GM12878 (cell line): ENCODE data around the gene SLC13A4. TPM values are rescaled to one million over a fixed set of nuclear protein-coding genes. Genes with fewer than 3 reads are reported as not detected.

Experiments used
- ATAC-seq: fragments of 200-7000 bp; cut with Tn5 transposase; 3 replicates; pipeline ENCODE4 v1.9.1; 2020; ENCODE audit warnings: mild to moderate bottlenecking, moderate library complexity
- BruUV-seq: library from RNA; stranded (reverse); fragments of 400-500 nt; replicated peaks from 2 replicates; lab custom pipeline; 2021; lab: Mats Ljungman, UMichigan
- CTCF ChIA-PET: fragments of 300-600 bp; sonication (Branson Sonifier 250); formaldehyde crosslinking; extraction: SDS; loops from one replicate; lab custom pipeline; 2021; ENCODE audit warnings: inconsistent platforms; lab: Yijun Ruan, JAX
- POLR2A ChIA-PET: fragments of 350-600 bp; formaldehyde crosslinking; extraction: SDS; loops from one replicate; lab custom pipeline; 2021; ENCODE audit warnings: inconsistent platforms; lab: Charles Lee
- RAD21 ChIA-PET: fragments of 300-600 bp; sonication (Branson Sonifier 250); formaldehyde crosslinking; loops from one replicate; lab custom pipeline; 2023; ENCODE audit warnings: antibody characterized with exemption; ENCODE audit not compliant: unreplicated experiment; lab: Charles Lee
- SMC1A ChIA-PET: fragments of 300-600 bp; sonication (Branson Sonifier 250); formaldehyde crosslinking; loops from one replicate; lab custom pipeline; 2023; ENCODE audit not compliant: unreplicated experiment, uncharacterized antibody; lab: Charles Lee
- DNase-seq: peaks from one replicate; pipeline ENCODE4 v3.0.0-alpha.2; 2011; ENCODE audit warnings: low read depth, low spot score
- FAIRE-seq: peaks from 3 replicates; lab custom pipeline; 2011; peaks lifted over from hg19 to GRCh38; lab: Jason Lieb, UNC
- H2AFZ ChIP-seq: 2 replicates; pipeline ENCODE4 v1.6.0; 2011; ENCODE audit warnings: low read depth, low read length, control low read depth; ENCODE audit not compliant: control insufficient read depth
- H3K27ac ChIP-seq: 2 replicates; pipeline ENCODE4 v1.5.1; 2011; ENCODE audit warnings: control low read depth; ENCODE audit not compliant: control insufficient read depth, insufficient read depth
- H3K27me3 ChIP-seq, 2 experiments: replicated peaks in 1 of 2; 2 replicates each; pipeline versions ENCODE4 v1.6.0 to v1.6.1; 2011; ENCODE audit warnings: low read length in 1 of 2; ENCODE audit not compliant: control insufficient read depth in 2 of 2, insufficient read depth in 2 of 2
- H3K36me3 ChIP-seq, 2 experiments: 2 replicates each; pipeline ENCODE4 v1.5.1; 2011; ENCODE audit warnings: low read length in 1 of 2; ENCODE audit not compliant: control insufficient read depth in 2 of 2, insufficient read depth in 2 of 2
- H3K4me1 ChIP-seq: 2 replicates; pipeline ENCODE4 v1.6.1; 2011; ENCODE audit warnings: mild to moderate bottlenecking, low read length, moderate library complexity, mixed read lengths; ENCODE audit not compliant: control insufficient read depth, insufficient read depth
- H3K4me2 ChIP-seq: 2 replicates; pipeline ENCODE4 v1.6.0; 2011; ENCODE audit warnings: control low read depth; ENCODE audit not compliant: control insufficient read depth, insufficient read depth
- H3K4me3 ChIP-seq: fragments of 200-600 bp; sonication (generic); 2 replicates; pipeline ENCODE4 v1.5.1; 2016
- H3K79me2 ChIP-seq: 2 replicates; pipeline ENCODE4 v1.6.0; 2011; ENCODE audit warnings: low read length; ENCODE audit not compliant: control insufficient read depth, insufficient read depth
- H3K9ac ChIP-seq: 2 replicates; pipeline ENCODE4 v1.8.0; 2011; ENCODE audit warnings: low read length, control low read depth, mixed read lengths; ENCODE audit not compliant: control insufficient read depth, insufficient read depth
- H3K9me3 ChIP-seq: replicated peaks from 3 replicates; pipeline ENCODE4 v1.5.1; 2011; ENCODE audit warnings: mild to moderate bottlenecking, low read length; ENCODE audit not compliant: control insufficient read depth, insufficient read depth
- H4K20me1 ChIP-seq: 2 replicates; pipeline ENCODE4 v1.6.0; 2011; ENCODE audit not compliant: control insufficient read depth, insufficient read depth
- E2F4 ChIP-seq: IDR thresholded peaks from 2 replicates; pipeline ENCODE4 v1.6.1; 2012; ENCODE audit warnings: low read depth, low read length, improper control_type of control experiment
- EGR1 ChIP-seq, 2 experiments: IDR thresholded peaks; 1 replicate in 1 of 2; 2 replicates in 1 of 2; pipeline ENCODE4 v1.6.1; 2011 to 2012; ENCODE audit warnings: low read depth in 2 of 2, low read length in 2 of 2, borderline replicate concordance in 1 of 2, mild to moderate bottlenecking in 1 of 2, moderate library complexity in 1 of 2
- FOXK2 ChIP-seq: fragments of 450-650 bp; IDR thresholded peaks from 2 replicates; pipeline ENCODE4 v1.6.1; 2017; ENCODE audit warnings: mild to moderate bottlenecking, moderate library complexity
- FOXM1 ChIP-seq: IDR thresholded peaks from 2 replicates; pipeline ENCODE4 v1.6.1; 2012; ENCODE audit warnings: low read depth, mild to moderate bottlenecking, inconsistent platforms, low read length, moderate library complexity
- IKZF2 ChIP-seq, 2 experiments: fragments of 450-650 bp; IDR thresholded peaks; 2 replicates each; pipeline ENCODE4 v1.6.1; 2017; ENCODE audit warnings: mild to moderate bottlenecking in 2 of 2, moderate library complexity in 2 of 2
- NR2C2 ChIP-seq: IDR thresholded peaks from 2 replicates; pipeline ENCODE4 v1.6.1; 2011; ENCODE audit warnings: borderline replicate concordance, low read depth; ENCODE audit not compliant: control insufficient read depth, insufficient read length
- RAD21 ChIP-seq: IDR thresholded peaks from 2 replicates; pipeline ENCODE4 v1.6.1; 2011; ENCODE audit warnings: mild to moderate bottlenecking, low read depth, low read length, moderate library complexity; ENCODE audit not compliant: insufficient read depth
- RB1 ChIP-seq: fragments of 450-650 bp; formaldehyde crosslinking; IDR thresholded peaks from 2 replicates; pipeline ENCODE4 v1.6.1; 2017; ENCODE audit warnings: mild to moderate bottlenecking, borderline replicate concordance
- SPI1 ChIP-seq: IDR thresholded peaks from 2 replicates; pipeline ENCODE4 v1.6.1; 2011; ENCODE audit warnings: low read depth, mild to moderate bottlenecking, low read length, moderate library complexity, borderline replicate concordance; ENCODE audit not compliant: insufficient read depth
- STAT1 ChIP-seq: fragments of 450-650 bp; conservative IDR thresholded peaks from 2 replicates; pipeline ENCODE4 v1.6.1; 2014; ENCODE audit warnings: antibody characterized with exemption, mild to moderate bottlenecking
- WGBS: methylation state at CpG from one replicate; pipeline ENCODE4 v1.1.6; 2016; ENCODE audit warnings: low lambda C conversion rate; ENCODE audit not compliant: insufficient replicate concordance, insufficient coverage; ENCODE audit errors: missing lambda C conversion rate; 5-methylcytosine and 5-hydroxymethylcytosine counted together
- in situ Hi-C: fragments of 300-500 bp; cut with MboI; formaldehyde crosslinking; loops from 9 replicates; pipeline ENCODE4 v1.14.3; 2018; ENCODE audit warnings: mixed read lengths
- intact Hi-C: fragments of 100-400 bp; cut with micrococcal nuclease; formaldehyde crosslinking; loops from one replicate; pipeline ENCODE4 v1.14.2; 2022; ENCODE audit not compliant: unreplicated experiment
- polyA plus RNA-seq, 11 experiments: library from polyadenylated mRNA; depleted of rRNA in 4 of 11; unstranded in 6 of 11; stranded (reverse) in 5 of 11; fragments of >200 nt; fragmentation: Nextera tagmentation in 4 of 11; fragmentation: Illumina TruSeq in 1 of 11; extraction: Ambion mirVana in 4 of 11; extraction: Trizol in 1 of 11; gene quantifications; 1 replicate in 1 of 11; 2 replicates in 10 of 11; pipeline versions ENCODE4 v1.2.1 to v1.2.3, GENCODE V29; 2011 to 2016; ENCODE audit warnings: inconsistent platforms in 2 of 11, missing spikeins in 2 of 11, low read depth in 1 of 11
- total RNA-seq, 4 experiments: library from RNA; depleted of rRNA in 3 of 4; stranded (reverse); fragments of >200 nt in 3 of 4; fragmentation: Illumina TruSeq in 1 of 4; extraction: Trizol in 1 of 4; gene quantifications; 2 replicates each; pipeline versions ENCODE4 v1.2.1 to v1.2.3, GENCODE V29; 2013 to 2021
- TF ChIP-seq, protein P1 (sequence below): fragments of 450-650 bp; IDR thresholded peaks from 2 replicates; pipeline ENCODE4 v1.6.1; 2018; ENCODE audit warnings: borderline replicate concordance, mild to moderate bottlenecking; ENCODE audit not compliant: partially characterized antibody

Gene SLC13A4
- total and polyA plus RNA-seq, 10 of the 15 experiments (the other 5 are each of a cell fraction or from before 2014, with no cell fraction given) = 0.14 to 0.23 (median 0.20) TPM; not detected in 7

DNA sequence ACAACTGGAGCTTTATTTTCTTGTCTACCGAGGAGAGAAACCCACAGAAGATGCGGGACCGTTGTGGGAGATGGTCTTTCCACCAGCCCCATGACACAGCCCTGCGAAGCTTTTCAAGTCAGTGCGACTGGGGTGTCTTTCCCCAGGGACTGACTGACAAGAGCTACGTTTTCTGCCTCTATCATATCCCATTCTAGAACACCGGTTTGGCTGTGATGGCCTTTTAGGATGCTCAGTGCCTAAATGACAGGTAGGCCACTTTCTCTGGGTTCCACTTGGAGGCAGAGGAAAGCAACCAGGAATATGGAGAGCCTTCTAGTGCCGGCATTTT is 16.9 kb downstream of the SLC13A4 start:
- Histone ChIP-seq H3K4me1 (no peaks in the 10 kb centered on the region), H3K9me3 (no peaks in the 10 kb centered on the region), H3K79me2 (no peaks in the 10 kb centered on the region), H3K27me3 (no peaks in the 10 kb centered on the region), H4K20me1 (no peaks in the 10 kb centered on the region), H2AFZ (peak overlapping the region; percentile 56), H3K27ac (no peak overlapping the region), H3K4me3 (no peak overlapping the region), H3K36me3 (no peaks in the 10 kb centered on the region), H3K9ac (no peak overlapping the region), H3K4me2 (no peak overlapping the region)
- TF ChIP-seq IKZF2 (IDR thresholded peaks at IDR 0.05) (0 out of 4 replicates have a peak, but pooled peaks of 1 of the 2 experiments have one; percentile 13), NR2C2 (no peak), RB1 (no peak), FOXK2 (no peak)
- ChIA-PET CTCF (interaction anchor here (0.6 to 4.4 kb wide), 12 partner anchors 10 to 437 kb away, joined by 3 to 56 read pairs (median 4); partner anchors contain the start of gene SLC13A4), RAD21 (no interaction called here), SMC1A (interaction anchor here (0.9 to 2.3 kb wide), 3 partner anchors 40 to 436 kb away, joined by 3 to 15 read pairs (median 3); no protein-coding TSS in a partner anchor), POLR2A (no interaction called here)
- intact Hi-C loops (loop anchor here (1.0 kb wide), 1 partner anchor 39 kb away; no protein-coding TSS in a partner anchor), in situ Hi-C loops (no loop called here)
- DNase-seq (no peak), ATAC-seq (peak; percentile 24), FAIRE-seq (no peak)
- 41% methylated on average over 8 of the region's 8 CpGs for WGBS
- no TSS peak for BruUV-seq

- 51% methylated on average over 9 of the region's 11 CpGs for whole genome bisulfite sequencing
- ChIA-PET RAD21 (interaction anchor here (0.6 to 0.7 kb wide), 2 partner anchors 9 to 228 kb away, joined by 3 read pairs; no protein-coding TSS in a partner anchor), SMC1A (interaction anchor here (0.8 to 2.3 kb wide), 3 partner anchors 36 to 435 kb away, joined by 3 to 15 read pairs (median 3); no protein-coding TSS in a partner anchor), CTCF (interaction anchor here (0.5 to 4.4 kb wide), 10 partner anchors 9 to 1172 kb away, joined by 3 to 56 read pairs (median 4); partner anchors contain the start of gene SLC13A4), POLR2A (no interaction called here)
- no peaks in the 10 kb centered on the region for H3K9me3 ChIP-seq
- H3K4me3 ChIP-seq = no peak overlapping the region
- H3K4me1 ChIP-seq = no peaks in the 10 kb centered on the region
- ATAC-seq (peak; percentile 76), FAIRE-seq (no peak), DNase-seq (no peak)
- no peaks in the 10 kb centered on the region for H3K79me2 ChIP-seq
- H3K27me3 ChIP-seq = no peaks in the 10 kb centered on the region
- H2AFZ ChIP-seq = 0 out of 2 replicates have a peak overlapping the region, but pooled peaks have one; percentile 56
- no peak overlapping the region for H3K27ac ChIP-seq
- in situ Hi-C loops = no loop called here
- H3K4me2 ChIP-seq = no peak overlapping the region
- intact Hi-C loops = loop anchor here (1.0 kb wide), 1 partner anchor 38 kb away; no protein-coding TSS in a partner anchor
- no peaks in the 10 kb centered on the region for H4K20me1 ChIP-seq
- H3K9ac ChIP-seq = no peak overlapping the region
- BruUV-seq = no TSS peak
- no peaks in the 10 kb centered on the region for H3K36me3 ChIP-seq
- TF ChIP-seq FOXM1 (no peak), STAT1 (no peak), RAD21 (0 out of 2 replicates have a peak, but pooled peaks have one; percentile 3), SPI1 (peak; percentile 9; the same call in 1 of the 2 replicates), E2F4 (no peak), EGR1 (IDR thresholded peaks at IDR 0.05; ENCODE audit: borderline replicate concordance in 1 of 2, low read depth in 2 of 2, low read length in 2 of 2) (peak in 1 of 2 experiments; percentile 28; a peak in 1 of 3 replicates)
- TF ChIP-seq, protein P1, sequence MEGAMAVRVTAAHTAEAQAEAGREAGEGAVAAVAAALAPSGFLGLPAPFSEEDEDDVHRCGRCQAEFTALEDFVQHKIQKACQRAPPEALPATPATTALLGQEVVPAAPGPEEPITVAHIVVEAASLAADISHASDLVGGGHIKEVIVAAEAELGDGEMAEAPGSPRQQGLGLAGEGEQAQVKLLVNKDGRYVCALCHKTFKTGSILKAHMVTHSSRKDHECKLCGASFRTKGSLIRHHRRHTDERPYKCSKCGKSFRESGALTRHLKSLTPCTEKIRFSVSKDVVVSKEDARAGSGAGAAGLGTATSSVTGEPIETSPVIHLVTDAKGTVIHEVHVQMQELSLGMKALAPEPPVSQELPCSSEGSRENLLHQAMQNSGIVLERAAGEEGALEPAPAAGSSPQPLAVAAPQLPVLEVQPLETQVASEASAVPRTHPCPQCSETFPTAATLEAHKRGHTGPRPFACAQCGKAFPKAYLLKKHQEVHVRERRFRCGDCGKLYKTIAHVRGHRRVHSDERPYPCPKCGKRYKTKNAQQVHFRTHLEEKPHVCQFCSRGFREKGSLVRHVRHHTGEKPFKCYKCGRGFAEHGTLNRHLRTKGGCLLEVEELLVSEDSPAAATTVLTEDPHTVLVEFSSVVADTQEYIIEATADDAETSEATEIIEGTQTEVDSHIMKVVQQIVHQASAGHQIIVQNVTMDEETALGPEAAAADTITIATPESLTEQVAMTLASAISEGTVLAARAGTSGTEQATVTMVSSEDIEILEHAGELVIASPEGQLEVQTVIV = no peak
These were observed 17.4 kb downstream of the SLC13A4 start for GRCh38 chr7:135710417-135711138.
